ENCODE results near the gene MFAP5.
"Not testable (repeated sequence)": the region's sequence is repeated elsewhere in the genome, so short reads cannot be mapped to it uniquely, and the experiment has no call there.

The MFAP5 gene

DNA sequence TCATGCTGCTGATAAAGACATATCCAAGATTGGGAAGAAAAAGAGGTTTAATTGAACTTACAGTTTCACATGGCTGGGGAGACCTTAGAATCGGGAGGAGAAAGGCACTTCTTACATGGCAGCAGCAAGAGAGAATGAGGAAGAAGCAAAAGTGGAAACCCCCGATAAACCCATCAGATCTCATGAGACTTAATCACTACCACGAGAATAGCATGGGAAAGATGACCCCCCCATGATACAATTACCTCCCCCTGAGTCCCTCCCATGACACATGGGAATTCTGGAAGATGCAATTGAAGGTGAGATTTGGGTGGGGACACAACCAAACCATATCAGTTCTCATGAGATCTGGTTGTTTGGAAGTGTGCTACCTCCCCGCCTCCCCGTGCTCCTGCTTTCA lies 9.8 kb upstream of the MFAP5 start:
- no peak for DNase-seq

- DNase-seq, result no peak
These were observed 5.8 kb upstream of the MFAP5 start for GRCh38 chr12:8668441-8668840.

DNA sequence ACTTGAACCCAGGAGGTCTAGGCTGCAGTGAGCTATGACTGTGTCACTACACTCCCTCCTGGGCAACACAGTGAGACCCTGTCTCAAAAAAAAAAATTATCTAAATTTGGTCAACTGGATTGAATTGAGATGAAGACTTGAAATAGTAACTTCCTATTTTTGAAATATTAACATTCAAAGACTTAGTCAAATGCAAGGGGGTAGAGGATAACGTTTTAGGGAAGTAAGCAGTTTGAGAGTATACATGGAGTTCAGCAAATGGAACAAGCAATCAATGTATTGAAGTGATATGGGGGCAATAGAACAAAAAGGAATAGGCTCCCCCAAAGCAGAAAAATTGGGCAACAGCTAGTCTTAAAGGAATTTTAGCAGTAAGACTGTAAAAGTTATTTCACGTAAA lies 4.6 kb upstream of the MFAP5 start:
- DNase-seq, result no peak

GRCh38 chr12:8665759-8666158 lies 3.1 kb upstream of the MFAP5 start:
- no peak for DNase-seq

DNA sequence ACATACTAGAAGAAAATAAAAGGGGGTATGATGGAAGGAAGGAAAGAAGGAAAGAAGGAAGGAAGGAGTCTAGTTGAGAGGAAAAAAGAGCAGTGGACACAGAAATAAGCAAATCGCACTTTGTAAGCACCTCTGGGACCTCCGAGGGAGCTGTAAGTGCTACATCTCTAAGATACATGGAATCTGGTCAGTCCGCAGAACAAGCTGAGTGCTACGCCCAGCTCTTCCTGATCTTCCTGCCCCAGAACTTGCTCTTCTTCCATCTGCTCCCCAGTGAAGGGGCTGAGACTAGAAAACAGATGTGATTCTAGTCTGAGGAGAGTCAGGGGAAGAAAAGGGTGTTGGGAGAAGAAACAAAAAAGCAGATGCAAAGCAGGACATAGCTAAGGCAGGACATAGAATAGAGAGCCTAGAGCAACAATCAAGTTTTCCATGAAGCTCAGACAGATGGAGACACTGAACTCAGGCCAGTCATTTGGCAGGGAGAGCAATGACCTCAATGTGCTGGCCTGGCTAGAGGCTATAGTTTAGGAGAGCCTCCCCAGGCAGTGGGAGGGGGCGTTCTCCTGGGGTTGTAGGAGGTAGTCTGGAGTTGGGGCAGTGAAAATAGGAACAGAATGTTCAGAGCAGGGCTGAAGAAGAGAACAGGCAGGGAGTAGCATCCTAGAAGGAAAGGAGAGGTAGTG lies 1.7 kb upstream of the MFAP5 start:
- no peak for DNase-seq

DNA sequence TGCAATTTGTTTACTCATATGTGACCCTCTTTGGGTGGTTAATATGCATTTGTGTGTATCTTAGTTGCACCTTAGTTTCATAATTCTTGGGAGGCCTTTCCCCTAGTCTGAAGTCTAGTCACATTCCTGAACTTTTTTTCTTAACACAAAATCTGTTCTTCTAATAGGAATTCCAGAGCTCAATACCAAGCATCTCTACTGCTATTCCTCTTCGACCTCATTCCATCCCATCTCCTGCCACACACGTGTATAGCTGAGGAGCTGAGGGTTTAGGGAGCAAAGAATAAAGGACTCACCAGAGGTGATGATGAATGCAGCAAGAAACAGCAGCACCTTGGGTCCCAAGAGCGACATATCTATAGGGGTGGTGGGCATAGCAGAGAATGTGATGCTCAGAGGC lies 875 bp downstream of the MFAP5 start:
- no peak for DNase-seq

DNA sequence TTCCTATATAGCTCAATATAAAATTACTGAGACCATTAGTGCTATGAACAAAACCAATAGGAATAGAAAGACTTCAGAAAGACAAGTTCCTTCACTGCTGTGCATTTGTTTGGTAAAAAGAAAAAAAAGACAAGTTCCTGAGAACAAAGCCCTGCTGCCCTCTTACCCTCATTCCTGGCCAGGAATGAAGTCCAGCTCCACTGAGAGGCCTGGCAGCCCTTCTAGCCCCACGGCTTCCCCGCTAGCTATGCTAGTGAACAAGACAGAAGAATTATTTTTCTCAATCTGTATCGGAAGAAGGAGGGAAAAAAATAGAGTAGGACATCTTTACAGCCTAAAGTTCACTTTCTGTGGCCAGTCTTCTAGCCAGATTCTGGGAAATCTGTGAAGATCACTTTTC lies 1.6 kb downstream of the MFAP5 start:
- DNase-seq, result no peak

GRCh38 chr12:8658346-8658745 lies 4.3 kb downstream of the MFAP5 start:
- DNase-seq, result no peak

- DNase-seq, result no peak
These were observed 7.2 kb downstream of the MFAP5 start for GRCh38 chr12:8655421-8655820.

GRCh38 chr12:8648576-8649205 lies 13.9 kb downstream of the MFAP5 start:
- peak; percentile 75 for DNase-seq

- no peak for DNase-seq
These were observed 14.7 kb downstream of the MFAP5 start for GRCh38 chr12:8647968-8648367.

DNA sequence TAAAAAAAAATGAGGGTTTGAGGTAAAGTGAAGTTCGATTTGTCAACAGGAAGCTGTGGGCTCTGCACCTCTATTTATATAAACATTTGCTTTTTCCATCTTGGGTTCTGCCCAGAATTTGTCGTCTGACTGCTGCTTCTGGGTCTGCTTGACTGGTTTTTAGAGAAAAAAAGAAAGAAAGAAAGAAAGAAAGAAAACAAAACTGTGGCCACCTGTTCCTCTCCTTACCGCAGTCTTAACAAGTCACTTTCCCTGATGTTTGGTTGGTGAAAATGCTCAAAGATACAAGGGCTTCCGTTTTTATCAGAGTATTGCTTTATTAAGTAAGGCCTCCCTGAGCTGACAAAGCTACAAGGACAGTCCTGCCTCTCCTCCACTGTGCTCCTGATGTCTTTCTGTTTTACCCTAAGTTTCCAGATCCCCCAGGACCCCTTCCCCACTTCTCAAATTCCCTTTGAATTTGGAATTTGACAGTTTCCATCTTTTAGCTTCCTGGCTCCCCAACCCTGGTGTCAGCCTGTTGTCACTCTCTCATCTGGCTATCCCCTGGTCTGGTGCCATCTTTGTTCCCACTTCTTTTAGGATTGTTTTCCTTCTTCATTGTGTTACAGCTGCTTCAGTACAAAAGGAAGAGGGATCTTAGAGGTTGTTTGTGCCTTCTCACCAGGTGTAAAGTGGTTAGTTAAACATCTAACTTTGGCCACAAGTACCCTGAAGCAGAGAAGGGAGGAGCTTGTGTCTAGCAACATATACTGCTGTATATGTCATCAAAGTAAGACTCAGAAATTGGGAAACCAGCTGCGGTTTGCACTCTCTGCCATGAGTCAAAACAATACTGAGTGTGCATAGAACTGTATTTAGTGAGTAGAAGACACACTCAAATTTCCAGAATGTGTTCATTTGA lies 18.0 kb downstream of the MFAP5 start:
- peak; percentile 68 for DNase-seq

- no peak for DNase-seq
These were observed 19.9 kb downstream of the MFAP5 start for GRCh38 chr12:8642775-8643174.

- no peak for DNase-seq
These were observed 22.7 kb downstream of the MFAP5 start for GRCh38 chr12:8639936-8640335.

- no peak for DNase-seq
These were observed 23.7 kb downstream of the MFAP5 start for GRCh38 chr12:8638951-8639350.

DNA sequence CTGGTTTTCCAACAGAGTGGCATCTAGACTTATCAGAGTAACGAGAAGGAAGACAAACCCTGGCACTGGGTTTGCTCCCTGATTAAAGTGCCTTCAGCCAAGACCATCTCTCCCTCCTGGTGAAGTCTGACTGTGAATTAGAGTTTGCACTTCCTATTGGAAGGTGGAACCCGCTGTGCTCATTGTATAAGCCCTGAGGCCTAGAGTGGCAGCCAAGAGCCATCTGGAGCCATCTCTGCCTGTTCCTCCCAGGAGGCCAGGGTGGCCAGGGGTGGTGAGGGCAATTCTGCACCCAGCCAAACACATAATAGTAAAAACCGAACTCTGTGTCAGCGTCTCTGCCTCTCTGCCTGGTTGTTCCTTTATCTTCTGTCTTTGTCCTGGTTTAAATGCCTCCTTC lies 25.0 kb downstream of the MFAP5 start:
- DNase-seq, result no peak

DNA sequence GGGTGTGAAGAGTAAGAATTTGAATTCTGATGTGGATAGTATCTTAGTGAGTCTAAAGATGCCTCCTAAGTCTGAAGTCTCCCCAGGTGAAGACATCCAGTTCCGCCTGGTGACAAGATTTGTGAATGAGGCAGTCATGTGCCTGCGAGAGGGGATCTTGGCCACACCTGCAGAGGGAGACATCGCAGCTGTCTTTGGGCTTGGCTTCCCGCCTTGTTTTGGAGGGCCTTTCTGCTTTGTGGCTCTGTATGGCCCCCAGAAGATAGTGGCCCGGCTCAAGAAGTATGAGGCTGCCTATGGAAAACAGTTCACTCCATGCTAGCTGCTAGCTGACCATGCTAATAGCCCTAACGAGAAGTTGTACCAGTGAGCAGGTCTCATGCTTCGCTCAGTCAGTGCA lies 25.4 kb downstream of the MFAP5 start:
- no peak for DNase-seq

GRCh38 chr12:8636581-8636980 lies 26.0 kb downstream of the MFAP5 start:
- DNase-seq, result no peak

- DNase-seq, result not testable (repeated sequence)
These were observed 26.6 kb downstream of the MFAP5 start for GRCh38 chr12:8636007-8636346.

DNA sequence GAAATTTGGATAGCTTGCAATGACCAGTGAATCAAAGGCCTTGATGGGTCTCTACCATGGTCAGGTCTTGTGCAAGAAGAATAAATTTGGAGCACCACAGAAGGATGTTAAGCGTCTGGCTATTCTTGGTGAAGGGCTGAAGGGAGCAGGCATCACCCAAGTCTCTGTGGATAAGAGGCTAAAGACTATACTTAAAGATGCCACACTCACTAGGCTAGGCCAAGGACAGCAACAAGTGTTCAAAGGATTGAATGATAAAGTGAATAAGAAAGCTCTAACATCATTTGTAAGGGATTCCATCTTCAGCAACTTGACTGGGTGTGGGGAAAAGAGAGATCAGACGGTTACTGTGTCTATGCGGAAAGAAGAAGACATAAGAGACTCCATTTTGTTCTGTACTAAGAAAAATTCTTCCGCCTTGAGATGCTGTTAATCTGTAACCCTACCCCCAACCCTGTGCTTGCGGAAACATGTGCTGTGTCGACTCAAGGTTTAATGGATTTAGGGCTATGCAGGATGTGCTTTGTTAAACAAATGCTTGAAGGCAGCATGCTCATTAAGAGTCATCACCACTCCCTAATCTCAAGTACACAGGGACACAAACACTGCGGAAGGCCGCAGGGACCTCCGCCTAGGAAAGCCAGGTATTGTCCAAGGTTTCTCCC lies 27.2 kb downstream of the MFAP5 start:
- DNase-seq, result not testable (repeated sequence)

DNA sequence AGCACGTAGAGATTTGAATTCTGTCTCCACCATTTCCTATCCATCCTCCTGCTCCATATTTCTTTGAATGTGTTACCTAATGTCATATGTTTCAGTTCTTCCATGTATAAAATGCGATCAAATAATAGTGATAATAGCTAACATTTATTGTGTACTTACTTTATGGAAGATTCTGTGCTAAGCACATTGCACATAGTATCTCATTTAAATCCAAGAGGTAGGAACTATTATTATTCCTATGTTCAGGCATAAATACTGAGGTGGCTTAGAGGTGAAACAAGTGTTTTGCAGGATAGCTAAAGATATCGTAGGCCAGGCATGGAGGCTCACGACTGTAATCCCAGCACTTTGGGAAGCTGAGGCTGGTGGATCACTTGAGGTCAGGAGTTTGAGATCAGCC lies 32.5 kb downstream of the MFAP5 start:
- DNase-seq, result no peak

DNA sequence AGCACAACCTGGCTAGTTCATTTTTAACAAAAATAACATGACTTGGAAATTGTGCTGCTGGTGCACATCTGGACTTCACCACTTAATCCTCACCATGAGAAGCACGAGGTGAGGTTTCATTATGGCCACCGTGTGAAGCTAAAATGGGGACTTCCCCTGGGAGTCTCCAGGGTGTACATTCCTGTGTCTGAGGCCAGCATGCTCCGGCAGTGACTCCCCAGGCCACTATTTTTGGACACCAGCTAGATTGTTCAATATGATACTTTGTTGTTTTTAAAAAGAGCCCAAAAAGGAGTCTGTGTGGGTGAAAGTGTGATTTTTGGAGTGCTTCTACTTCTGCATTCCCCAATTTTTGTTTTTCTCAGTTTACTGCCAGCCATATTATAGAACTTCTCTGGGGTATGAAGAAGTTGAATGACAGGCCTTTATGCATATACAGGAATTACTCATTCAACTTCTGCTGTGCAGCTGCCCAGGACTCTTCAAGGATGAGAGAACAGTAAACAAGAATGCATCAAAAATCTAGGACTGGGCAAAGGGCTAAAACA lies 33.1 kb downstream of the MFAP5 start:
- DNase-seq, result no peak

GRCh38 chr12:8628731-8629130 lies 33.9 kb downstream of the MFAP5 start:
- no peak for DNase-seq
